ENCODE data around the gene MRPL48.
A peak's percentile ranks its signal among the peaks of the same experiment; 100 is the strongest.
"Not testable (repeated sequence)": the region's sequence is repeated elsewhere in the genome, so short reads cannot be mapped to it uniquely, and the experiment has no call there.

MRPL48 gene

GRCh38 chr11:73750228-73750627 is 37.4 kb upstream of the MRPL48 start:
- no peak for TF ChIP-seq CTCF (conservative IDR thresholded peaks at IDR 0.05; ENCODE audit: low read depth)
- ChIA-PET CTCF (interaction anchor here (0.6 kb wide), 1 partner anchor 232 kb away, joined by 3 read pairs; no protein-coding TSS in a partner anchor), POLR2A (ENCODE audit: low non-redundant PET) (no interaction called here)
- DNase-seq (ENCODE audit: low spot score), result no peak
- H3K27ac ChIP-seq, result no peak overlapping the region

DNA sequence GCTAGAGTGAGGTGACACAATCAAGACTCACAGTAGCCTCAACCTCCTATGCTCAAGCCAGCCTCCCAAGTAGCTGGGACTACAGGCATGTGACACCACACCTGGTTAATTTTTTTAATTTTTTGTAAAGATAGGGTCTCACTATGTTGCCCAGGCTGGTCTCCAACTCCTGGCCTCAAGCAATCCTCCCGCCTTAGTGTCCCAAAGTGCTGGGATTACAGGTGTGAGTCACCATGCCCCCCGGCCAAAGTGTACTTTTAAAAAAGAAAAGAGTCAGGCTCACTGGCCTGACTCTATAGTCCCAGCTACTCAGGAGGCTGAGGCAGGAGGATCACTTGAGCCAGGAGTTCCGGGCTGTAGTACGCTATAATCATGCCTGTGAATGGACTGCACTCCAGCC is 36.8 kb upstream of the MRPL48 start:
- CTCF ChIA-PET; DNase-seq (ENCODE audit: low spot score); POLR2A ChIA-PET (ENCODE audit: low non-redundant PET); H3K27ac ChIP-seq: not testable (repeated sequence)

GRCh38 chr11:73752216-73752867 is 35.3 kb upstream of the MRPL48 start:
- no peak for DNase-seq (ENCODE audit: low spot score)
- H3K27ac ChIP-seq, result 0 out of 2 replicates have a peak overlapping the region, but pooled peaks have one; percentile 6
- no peak for TF ChIP-seq CTCF (conservative IDR thresholded peaks at IDR 0.05; ENCODE audit: low read depth)
- POLR2A ChIA-PET (ENCODE audit: low non-redundant PET), result interaction anchor here (0.6 kb wide), 1 partner anchor 8 kb away, joined by 3 read pairs; the partner anchor contains the start of gene RAB6A
- CTCF ChIA-PET, result interaction anchor here (0.8 kb wide), 1 partner anchor 180 kb away, joined by 3 read pairs; no protein-coding TSS in a partner anchor

- H3K27ac ChIP-seq, result 0 out of 2 replicates have a peak overlapping the region, but pooled peaks have one; percentile 6
- POLR2A ChIA-PET (ENCODE audit: low non-redundant PET), result interaction anchor here (0.6 kb wide), 1 partner anchor 8 kb away, joined by 3 read pairs; the partner anchor contains the start of gene RAB6A
- no peak for DNase-seq (ENCODE audit: low spot score)
- TF ChIP-seq CTCF (conservative IDR thresholded peaks at IDR 0.05; ENCODE audit: low read depth), result no peak
- CTCF ChIA-PET, result interaction anchor here (0.6 to 0.8 kb wide), 2 partner anchors 180 to 396 kb away, joined by 3 read pairs; no protein-coding TSS in a partner anchor
These were observed 34.8 kb upstream of the MRPL48 start for GRCh38 chr11:73752903-73753302.

DNA sequence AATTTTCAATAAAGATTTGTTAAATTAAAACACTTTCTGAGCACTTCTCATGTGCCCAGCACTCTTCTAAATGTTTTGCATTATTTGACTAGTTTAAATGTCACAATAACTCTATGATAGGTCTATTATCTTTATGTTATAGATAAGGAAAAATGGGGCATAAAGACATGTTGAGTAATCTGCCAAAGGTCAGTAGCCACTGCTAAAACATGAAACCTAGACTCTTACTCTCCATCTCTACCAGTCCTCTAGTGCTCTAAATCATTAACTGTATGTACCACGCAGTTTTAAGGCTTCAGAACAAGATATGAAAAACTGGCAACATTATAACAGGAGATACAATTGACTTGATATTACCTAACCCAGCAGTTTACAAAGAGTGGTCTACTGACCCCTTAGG is 33.7 kb upstream of the MRPL48 start:
- no peak for TF ChIP-seq CTCF (conservative IDR thresholded peaks at IDR 0.05; ENCODE audit: low read depth)
- no peak overlapping the region for H3K27ac ChIP-seq
- no peak for DNase-seq (ENCODE audit: low spot score)
- ChIA-PET POLR2A (ENCODE audit: low non-redundant PET) (no interaction called here), CTCF (no interaction called here)

DNA sequence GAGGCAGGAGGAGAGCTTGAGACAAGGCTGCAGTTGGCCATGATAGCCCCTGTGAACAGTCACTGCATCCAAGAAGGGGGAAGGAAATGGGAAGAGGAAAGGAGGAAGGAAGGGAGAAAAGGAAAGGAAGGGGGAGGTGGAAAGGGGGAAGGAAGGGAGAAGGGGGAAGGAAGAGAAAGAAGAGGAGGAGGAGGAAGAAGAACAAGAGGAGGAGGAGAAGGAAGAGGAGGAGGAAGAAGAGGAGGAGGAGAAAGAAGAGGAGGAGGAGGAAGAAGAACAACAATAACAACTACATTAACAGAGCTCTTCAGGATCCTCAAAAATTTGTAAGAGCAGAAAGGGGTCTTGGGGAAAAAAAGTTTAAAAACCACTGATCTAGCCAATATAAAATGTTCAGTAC is 32.0 kb upstream of the MRPL48 start:
- ChIA-PET POLR2A (ENCODE audit: low non-redundant PET) (no interaction called here), CTCF (interaction anchor here (0.6 to 1.0 kb wide), 3 partner anchors 45 to 1771 kb away, joined by 3 to 8 read pairs (median 3); no protein-coding TSS in a partner anchor)
- no peak for TF ChIP-seq CTCF (conservative IDR thresholded peaks at IDR 0.05; ENCODE audit: low read depth)
- H3K27ac ChIP-seq, result no peak overlapping the region
- DNase-seq (ENCODE audit: low spot score), result no peak

GRCh38 chr11:73757598-73757997 is 30.1 kb upstream of the MRPL48 start:
- ChIA-PET POLR2A (ENCODE audit: low non-redundant PET) (no interaction called here), CTCF (interaction anchor here (0.7 kb wide), 1 partner anchor 566 kb away, joined by 4 read pairs; no protein-coding TSS in a partner anchor)
- DNase-seq (ENCODE audit: low spot score), result peak; percentile 31
- no peak for TF ChIP-seq CTCF (conservative IDR thresholded peaks at IDR 0.05; ENCODE audit: low read depth)
- peak overlapping the region; percentile 66 for H3K27ac ChIP-seq
